NT2/D1 (cell line): Measurements from ENCODE around the gene BORCS6.

Experiments
- DNase-seq: peaks from one replicate; pipeline ENCODE4 v3.0.0-alpha.2; 2011; ENCODE audit warnings: low read depth, low spot score
- H3K27me3 ChIP-seq: 2 replicates; pipeline ENCODE4 v1.6.0; 2011; ENCODE audit warnings: mild to moderate bottlenecking; ENCODE audit not compliant: insufficient read length, insufficient read depth
- H3K36me3 ChIP-seq: 2 replicates; pipeline ENCODE4 v1.6.1; 2011; ENCODE audit warnings: mild to moderate bottlenecking, low read length, mixed read lengths; ENCODE audit not compliant: insufficient read depth, insufficient read length
- H3K4me1 ChIP-seq: 2 replicates; pipeline ENCODE4 v1.5.1; 2011; ENCODE audit not compliant: insufficient read depth, insufficient read length
- H3K4me3 ChIP-seq: 2 replicates; pipeline ENCODE4 v1.5.1; 2011; ENCODE audit warnings: low read depth; ENCODE audit not compliant: insufficient read length
- H3K9ac ChIP-seq: 2 replicates; pipeline ENCODE4 v1.6.0; 2011; ENCODE audit warnings: low read depth; ENCODE audit not compliant: insufficient read length
- H3K9me3 ChIP-seq: 2 replicates; pipeline ENCODE4 v1.5.1; 2011; ENCODE audit warnings: mild to moderate bottlenecking, low read length; ENCODE audit not compliant: insufficient read depth
- SUZ12 ChIP-seq: IDR thresholded peaks from 2 replicates; pipeline ENCODE4 v1.6.1; 2011; ENCODE audit not compliant: insufficient read length, insufficient read depth; ENCODE audit errors: extremely low read depth
- YY1 ChIP-seq: IDR thresholded peaks from 2 replicates; pipeline ENCODE4 v1.6.1; 2011; ENCODE audit not compliant: insufficient read length, insufficient read depth
- ZNF274 ChIP-seq: IDR thresholded peaks from 2 replicates; pipeline ENCODE4 v1.6.1; 2011; ENCODE audit warnings: mild to moderate bottlenecking, low read depth, low read length

The BORCS6 gene

GRCh38 chr17:8159032-8159400 lies 31.0 kb downstream of the BORCS6 start:
- no peak for DNase-seq
- Histone ChIP-seq H3K27me3 (no peaks in the 10 kb centered on the region), H3K9me3 (no peaks in the 10 kb centered on the region), H3K4me1 (peaks cover 14% of the 10 kb centered on the region), H3K36me3 (peaks cover 27% of the 10 kb centered on the region), H3K4me3 (no peak overlapping the region), H3K9ac (no peak overlapping the region)
- TF ChIP-seq ZNF274: no peak
- no peak for TF ChIP-seq SUZ12
- TF ChIP-seq YY1: no peak

GRCh38 chr17:8158267-8159031 lies 31.5 kb downstream of the BORCS6 start:
- no peak overlapping the region for H3K9ac ChIP-seq
- TF ChIP-seq YY1 (no peak), ZNF274 (no peak), SUZ12 (no peak)
- peaks cover 27% of the 10 kb centered on the region for H3K36me3 ChIP-seq
- H3K9me3 ChIP-seq: no peaks in the 10 kb centered on the region
- H3K4me3 ChIP-seq: no peak overlapping the region
- no peak for DNase-seq
- no peaks in the 10 kb centered on the region for H3K27me3 ChIP-seq
- H3K4me1 ChIP-seq: peaks cover 12% of the 10 kb centered on the region

- H3K4me3 ChIP-seq: peak overlapping the region; percentile 74
- TF ChIP-seq ZNF274 (no peak), YY1 (no peak)
Measured at GRCh38 chr17:8156246-8156992, 33.6 kb downstream of the BORCS6 start.

GRCh38 chr17:8155996-8156245 lies 34.1 kb downstream of the BORCS6 start:
- no peak for TF ChIP-seq YY1
- no peak for TF ChIP-seq SUZ12
- TF ChIP-seq ZNF274: no peak
- peaks cover 11% of the 10 kb centered on the region for H3K4me1 ChIP-seq
- no peaks in the 10 kb centered on the region for H3K9me3 ChIP-seq
- H3K27me3 ChIP-seq: no peaks in the 10 kb centered on the region
- peak overlapping the region; percentile 74 for H3K4me3 ChIP-seq
- no peak for DNase-seq
- peak overlapping the region; percentile 66 for H3K9ac ChIP-seq
- H3K36me3 ChIP-seq: peaks cover 16% of the 10 kb centered on the region

More at GRCh38 chr17:8156246-8156992, 33.6 kb downstream of the BORCS6 start:
- Histone ChIP-seq H3K9ac (peak overlapping the region; percentile 85), H3K27me3 (no peaks in the 10 kb centered on the region), H3K4me1 (peaks cover 14% of the 10 kb centered on the region), H3K9me3 (no peaks in the 10 kb centered on the region), H3K36me3 (peaks cover 21% of the 10 kb centered on the region)
- peak; percentile 99 for DNase-seq

- H3K36me3 ChIP-seq: peaks cover 14% of the 10 kb centered on the region
- H3K9ac ChIP-seq: peak overlapping the region; percentile 66
- H3K9me3 ChIP-seq: no peaks in the 10 kb centered on the region
- no peak for DNase-seq
- H3K4me1 ChIP-seq: peaks cover 9% of the 10 kb centered on the region
- TF ChIP-seq SUZ12 (no peak), YY1 (no peak), ZNF274 (no peak)
- H3K4me3 ChIP-seq: peak overlapping the region; percentile 74
- no peaks in the 10 kb centered on the region for H3K27me3 ChIP-seq
Measured at GRCh38 chr17:8155231-8155995, 34.6 kb downstream of the BORCS6 start.

- no peaks in the 10 kb centered on the region for H3K27me3 ChIP-seq
- TF ChIP-seq SUZ12: no peak
- TF ChIP-seq ZNF274: no peak
- no peak for TF ChIP-seq YY1
- no peaks in the 10 kb centered on the region for H3K9me3 ChIP-seq
- peak overlapping the region; percentile 74 for H3K4me3 ChIP-seq
- no peak for DNase-seq
- peaks cover 16% of the 10 kb centered on the region for H3K36me3 ChIP-seq
- H3K4me1 ChIP-seq: peaks cover 9% of the 10 kb centered on the region
- H3K9ac ChIP-seq: peak overlapping the region; percentile 53
Measured at GRCh38 chr17:8154608-8155155, 35.3 kb downstream of the BORCS6 start.
